ENCODE measurements around the gene NFS1.
A peak's percentile ranks its signal among the peaks of the same experiment; 100 is the strongest.
"Not testable (repeated sequence)": the region's sequence is repeated elsewhere in the genome, so short reads cannot be mapped to it uniquely, and the experiment has no call there.

NFS1 gene

GRCh38 chr20:35719717-35720116 lies 20.6 kb upstream of the NFS1 start:
- no peak overlapping the region for H3K4me3 ChIP-seq (replicated peaks in 1 of 2; ENCODE audit: low read depth in 2 of 2, low read length in 2 of 2)
- TF ChIP-seq CTCF (IDR thresholded peaks at IDR 0.05; ENCODE audit: low read depth, low read length): no peak
- DNase-seq (ENCODE audit: low read depth in 2 of 2): no peak

GRCh38 chr20:35718972-35719635 lies 20.0 kb upstream of the NFS1 start:
- no peak overlapping the region for H3K4me3 ChIP-seq (replicated peaks in 1 of 2; ENCODE audit: low read depth in 2 of 2, low read length in 2 of 2)
- no peak for TF ChIP-seq CTCF (IDR thresholded peaks at IDR 0.05; ENCODE audit: low read depth, low read length)
- no peak for DNase-seq (ENCODE audit: low read depth in 2 of 2)

- DNase-seq (ENCODE audit: low read depth in 2 of 2); H3K4me3 ChIP-seq (replicated peaks in 1 of 2; ENCODE audit: low read depth in 2 of 2, low read length in 2 of 2): not testable (repeated sequence)
Observed at GRCh38 chr20:35718321-35718720, 19.2 kb upstream of the NFS1 start.

- no peak for TF ChIP-seq CTCF (IDR thresholded peaks at IDR 0.05; ENCODE audit: low read depth, low read length)
- DNase-seq (ENCODE audit: low read depth in 2 of 2): no peak
- no peak overlapping the region for H3K4me3 ChIP-seq (replicated peaks in 1 of 2; ENCODE audit: low read depth in 2 of 2, low read length in 2 of 2)
Observed at GRCh38 chr20:35716330-35716729, 17.2 kb upstream of the NFS1 start.

- DNase-seq (ENCODE audit: low read depth in 2 of 2): no peak
- no peak for TF ChIP-seq CTCF (IDR thresholded peaks at IDR 0.05; ENCODE audit: low read depth, low read length)
- no peak overlapping the region for H3K4me3 ChIP-seq (replicated peaks in 1 of 2; ENCODE audit: low read depth in 2 of 2, low read length in 2 of 2)
Observed at GRCh38 chr20:35715652-35716051, 16.5 kb upstream of the NFS1 start.

- H3K4me3 ChIP-seq (replicated peaks in 1 of 2; ENCODE audit: low read depth in 2 of 2, low read length in 2 of 2): no peak overlapping the region
- DNase-seq (ENCODE audit: low read depth in 2 of 2): no peak
- no peak for TF ChIP-seq CTCF (IDR thresholded peaks at IDR 0.05; ENCODE audit: low read depth, low read length)
Observed at GRCh38 chr20:35714127-35714526, 15.0 kb upstream of the NFS1 start.

GRCh38 chr20:35713120-35713519 lies 14.0 kb upstream of the NFS1 start:
- not testable (repeated sequence) for DNase-seq (ENCODE audit: low read depth in 2 of 2); H3K4me3 ChIP-seq (replicated peaks in 1 of 2; ENCODE audit: low read depth in 2 of 2, low read length in 2 of 2)

GRCh38 chr20:35711588-35712209 lies 12.5 kb upstream of the NFS1 start:
- peak in 1 of 2 donors; percentile 1 for DNase-seq (ENCODE audit: low read depth in 2 of 2)
- no peak overlapping the region for H3K4me3 ChIP-seq (replicated peaks in 1 of 2; ENCODE audit: low read depth in 2 of 2, low read length in 2 of 2)
- no peak for TF ChIP-seq CTCF (IDR thresholded peaks at IDR 0.05; ENCODE audit: low read depth, low read length)
